Nephron (organoid): ENCODE results near the gene PLCD4.

Experiments used
- H3K27ac Mint-ChIP-seq, 3 experiments: 2 replicates each; pipeline ENCODE4 v1.8.0; 2020; ENCODE audit warnings: mixed read lengths in 3 of 3, mild to moderate bottlenecking in 2 of 3, moderate library complexity in 1 of 3
- H3K27me3 Mint-ChIP-seq: 2 replicates; pipeline ENCODE4 v1.8.0; 2021; ENCODE audit warnings: low read depth, mild to moderate bottlenecking, moderate library complexity, mixed read lengths
- H3K36me3 Mint-ChIP-seq: 2 replicates; pipeline ENCODE4 v1.8.0; 2020; ENCODE audit warnings: low read depth, mixed read lengths
- H3K4me1 Mint-ChIP-seq: 2 replicates; pipeline ENCODE4 v1.8.0; 2020; ENCODE audit warnings: mixed read lengths
- H3K4me3 Mint-ChIP-seq, 3 experiments: 2 replicates each; pipeline ENCODE4 v1.8.0; 2020; ENCODE audit warnings: mild to moderate bottlenecking in 3 of 3, mixed read lengths in 3 of 3, moderate library complexity in 2 of 3
- H3K9me3 Mint-ChIP-seq: 2 replicates; pipeline ENCODE4 v1.8.0; 2020; ENCODE audit warnings: mixed read lengths
- TF ChIP-seq, protein P1 (sequence below), 3 experiments: fragments of 200-600 bp; sonication (generic); IDR thresholded peaks; one replicate each; pipeline ENCODE4 v1.5.0; 2021; ENCODE audit warnings: antibody characterized with exemption in 3 of 3; ENCODE audit not compliant: unreplicated experiment in 3 of 3

Gene PLCD4

GRCh38 chr2:218577482-218578220 lies 30.0 kb upstream of the PLCD4 start:
- Mint-ChIP-seq H3K9me3 (no peaks in the 10 kb centered on the region), H3K27ac (no peak overlapping the region), H3K4me3 (no peak overlapping the region), H3K27me3 (no peaks in the 10 kb centered on the region), H3K36me3 (peaks cover 40% of the 10 kb centered on the region), H3K4me1 (peaks cover 2% of the 10 kb centered on the region)
- TF ChIP-seq, protein P1, sequence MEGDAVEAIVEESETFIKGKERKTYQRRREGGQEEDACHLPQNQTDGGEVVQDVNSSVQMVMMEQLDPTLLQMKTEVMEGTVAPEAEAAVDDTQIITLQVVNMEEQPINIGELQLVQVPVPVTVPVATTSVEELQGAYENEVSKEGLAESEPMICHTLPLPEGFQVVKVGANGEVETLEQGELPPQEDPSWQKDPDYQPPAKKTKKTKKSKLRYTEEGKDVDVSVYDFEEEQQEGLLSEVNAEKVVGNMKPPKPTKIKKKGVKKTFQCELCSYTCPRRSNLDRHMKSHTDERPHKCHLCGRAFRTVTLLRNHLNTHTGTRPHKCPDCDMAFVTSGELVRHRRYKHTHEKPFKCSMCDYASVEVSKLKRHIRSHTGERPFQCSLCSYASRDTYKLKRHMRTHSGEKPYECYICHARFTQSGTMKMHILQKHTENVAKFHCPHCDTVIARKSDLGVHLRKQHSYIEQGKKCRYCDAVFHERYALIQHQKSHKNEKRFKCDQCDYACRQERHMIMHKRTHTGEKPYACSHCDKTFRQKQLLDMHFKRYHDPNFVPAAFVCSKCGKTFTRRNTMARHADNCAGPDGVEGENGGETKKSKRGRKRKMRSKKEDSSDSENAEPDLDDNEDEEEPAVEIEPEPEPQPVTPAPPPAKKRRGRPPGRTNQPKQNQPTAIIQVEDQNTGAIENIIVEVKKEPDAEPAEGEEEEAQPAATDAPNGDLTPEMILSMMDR (IDR thresholded peaks at IDR 0.05; ENCODE audit: unreplicated experiment in 3 of 3): no peak

GRCh38 chr2:218578272-218578877 lies 29.3 kb upstream of the PLCD4 start:
- TF ChIP-seq, protein P1 (IDR thresholded peaks at IDR 0.05; ENCODE audit: unreplicated experiment in 3 of 3): no peak
- Mint-ChIP-seq H3K4me1 (no peaks in the 10 kb centered on the region), H3K9me3 (no peaks in the 10 kb centered on the region), H3K4me3 (no peak overlapping the region), H3K27me3 (no peaks in the 10 kb centered on the region), H3K36me3 (peaks cover 44% of the 10 kb centered on the region), H3K27ac (no peak overlapping the region)

DNA sequence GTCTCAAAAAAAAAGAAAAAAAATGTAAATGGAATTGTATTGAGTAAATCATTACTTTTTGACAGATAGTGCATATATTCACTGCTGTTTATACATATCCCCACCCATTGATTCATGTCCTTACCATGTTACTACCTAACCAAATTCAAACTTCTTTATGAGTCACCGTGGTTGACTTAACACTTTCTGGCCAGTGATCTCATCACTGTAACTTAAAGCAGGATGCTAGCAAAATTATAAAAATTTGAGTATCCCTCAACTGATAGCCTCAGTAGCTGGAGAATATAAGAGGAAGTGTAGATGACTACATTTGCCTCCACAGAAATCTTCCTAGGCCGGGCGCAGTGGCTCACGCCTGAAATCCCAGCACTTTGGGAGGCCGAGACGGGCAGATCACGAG lies 25.6 kb upstream of the PLCD4 start:
- TF ChIP-seq, protein P1 (IDR thresholded peaks at IDR 0.05; ENCODE audit: unreplicated experiment in 3 of 3): no peak
- Mint-ChIP-seq H3K9me3 (no peaks in the 10 kb centered on the region), H3K36me3 (peaks cover 58% of the 10 kb centered on the region), H3K4me1 (no peaks in the 10 kb centered on the region), H3K27ac (no peak overlapping the region), H3K4me3 (no peak overlapping the region), H3K27me3 (no peaks in the 10 kb centered on the region)

- peaks cover 66% of the 10 kb centered on the region for H3K36me3 Mint-ChIP-seq
- no peaks in the 10 kb centered on the region for H3K9me3 Mint-ChIP-seq
- H3K4me1 Mint-ChIP-seq: no peaks in the 10 kb centered on the region
- no peak overlapping the region for H3K4me3 Mint-ChIP-seq
- H3K27me3 Mint-ChIP-seq: no peaks in the 10 kb centered on the region
- TF ChIP-seq, protein P1 (IDR thresholded peaks at IDR 0.05; ENCODE audit: unreplicated experiment in 3 of 3): no peak
- no peak overlapping the region for H3K27ac Mint-ChIP-seq
Measured at GRCh38 chr2:218583983-218584850, 23.5 kb upstream of the PLCD4 start.

DNA sequence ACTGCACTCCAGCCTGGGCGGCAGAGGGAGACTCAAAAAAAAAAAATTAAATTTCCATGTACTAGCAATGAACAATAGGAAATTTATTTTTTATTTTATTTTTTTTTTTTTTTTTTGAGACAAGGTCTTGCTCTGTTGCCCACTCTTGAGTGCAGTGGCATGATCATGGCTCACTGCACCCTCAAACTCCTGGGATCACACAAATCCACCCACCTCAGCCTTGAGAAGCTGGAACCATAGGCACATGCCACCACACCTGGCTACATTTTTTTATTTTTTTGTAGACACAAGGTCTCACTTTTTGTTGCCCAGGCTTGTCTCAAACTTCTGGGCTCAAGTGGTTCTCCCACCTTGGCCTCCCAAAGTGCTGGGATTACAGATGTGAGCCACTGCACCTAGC lies 22.2 kb upstream of the PLCD4 start:
- TF ChIP-seq, protein P1 (IDR thresholded peaks at IDR 0.05; ENCODE audit: unreplicated experiment in 3 of 3): no peak
- H3K4me3 Mint-ChIP-seq: no peak overlapping the region
- no peaks in the 10 kb centered on the region for H3K9me3 Mint-ChIP-seq
- H3K36me3 Mint-ChIP-seq: peaks cover 73% of the 10 kb centered on the region
- no peaks in the 10 kb centered on the region for H3K27me3 Mint-ChIP-seq
- H3K27ac Mint-ChIP-seq: no peak overlapping the region
- H3K4me1 Mint-ChIP-seq: no peaks in the 10 kb centered on the region
